Measurements from ENCODE around the gene BEST2. TPM values are rescaled to one million over a fixed set of nuclear protein-coding genes. Genes with fewer than 3 reads are reported as not detected.

BEST2 gene
- total RNA-seq, 1 experiment from 2014 or later: 0.10 TPM

- no peak for TF ChIP-seq ELF1 (IDR thresholded peaks at IDR 0.05; ENCODE audit: borderline replicate concordance, low read depth)
- TF ChIP-seq CBX3 (IDR thresholded peaks at IDR 0.05; ENCODE audit: low read depth): no peak
- no peak for TF ChIP-seq EZH2phosphoT487 (IDR thresholded peaks at IDR 0.05; ENCODE audit: borderline replicate concordance)
- TF ChIP-seq EZH2 (IDR thresholded peaks at IDR 0.05): no peak
- TF ChIP-seq POLR2A (IDR thresholded peaks at IDR 0.05; ENCODE audit: borderline replicate concordance, extremely low read depth, insufficient read depth, insufficient read length): no peak
- TF ChIP-seq ZBTB33 (IDR thresholded peaks at IDR 0.05; ENCODE audit: extremely low read depth, insufficient replicate concordance, low read length): no peak
- peak; percentile 64 for TF ChIP-seq RAD21 (IDR thresholded peaks at IDR 0.05; ENCODE audit: low read depth)
- no peak for TF ChIP-seq REST (IDR thresholded peaks at IDR 0.05; ENCODE audit: low read depth)
- no peak for TF ChIP-seq SP1 (IDR thresholded peaks at IDR 0.05; ENCODE audit: low read depth)
- no peak for TF ChIP-seq ZNF274 (IDR thresholded peaks at IDR 0.05; ENCODE audit: low read depth, low read length)
Observed at GRCh38 chr19:12757544-12758274, 6.1 kb downstream of the BEST2 start (continued).

Measured in HCT116 (cell line).